IgD-negative memory B cell (primary cell): ENCODE results near the gene LAMA5. TPM values are rescaled to one million over a fixed set of nuclear protein-coding genes. Genes with fewer than 3 reads are reported as not detected.

ENCODE experiments used
- H3K27ac Mint-ChIP-seq, 3 donors: one replicate each; pipeline ENCODE4 v1.8.0; 2020 to 2022; ENCODE audit warnings: mild to moderate bottlenecking in 3 of 3, mixed read lengths in 3 of 3, moderate library complexity in 1 of 3
- H3K27me3 Mint-ChIP-seq: one replicate; pipeline ENCODE4 v1.8.0; 2021; ENCODE audit warnings: mixed read lengths
- H3K36me3 Mint-ChIP-seq: one replicate; pipeline ENCODE4 v1.8.0; 2020; ENCODE audit warnings: mild to moderate bottlenecking, mixed read lengths
- H3K4me1 Mint-ChIP-seq, 3 donors: one replicate each; pipeline ENCODE4 v1.8.0; 2020 to 2022; ENCODE audit warnings: mixed read lengths in 3 of 3, mild to moderate bottlenecking in 1 of 3
- H3K4me3 Mint-ChIP-seq, 4 donors: one replicate each; pipeline ENCODE4 v1.8.0; 2020 to 2022; ENCODE audit warnings: mild to moderate bottlenecking in 4 of 4, mixed read lengths in 4 of 4, moderate library complexity in 3 of 4
- H3K9me3 Mint-ChIP-seq, 3 donors: one replicate each; pipeline ENCODE4 v1.8.0; 2020 to 2021; ENCODE audit warnings: mixed read lengths in 3 of 3, mild to moderate bottlenecking in 1 of 3
- polyA plus RNA-seq: library from polyadenylated mRNA; unstranded; fragments of 300-500 nt; fragmentation: Illumina TruSeq; gene quantifications from one replicate; pipeline ENCODE4 v1.2.3, GENCODE V29; 2021

Gene LAMA5
- polyA plus RNA-seq, 1 donor from 2014 or later: 10.1 TPM

DNA sequence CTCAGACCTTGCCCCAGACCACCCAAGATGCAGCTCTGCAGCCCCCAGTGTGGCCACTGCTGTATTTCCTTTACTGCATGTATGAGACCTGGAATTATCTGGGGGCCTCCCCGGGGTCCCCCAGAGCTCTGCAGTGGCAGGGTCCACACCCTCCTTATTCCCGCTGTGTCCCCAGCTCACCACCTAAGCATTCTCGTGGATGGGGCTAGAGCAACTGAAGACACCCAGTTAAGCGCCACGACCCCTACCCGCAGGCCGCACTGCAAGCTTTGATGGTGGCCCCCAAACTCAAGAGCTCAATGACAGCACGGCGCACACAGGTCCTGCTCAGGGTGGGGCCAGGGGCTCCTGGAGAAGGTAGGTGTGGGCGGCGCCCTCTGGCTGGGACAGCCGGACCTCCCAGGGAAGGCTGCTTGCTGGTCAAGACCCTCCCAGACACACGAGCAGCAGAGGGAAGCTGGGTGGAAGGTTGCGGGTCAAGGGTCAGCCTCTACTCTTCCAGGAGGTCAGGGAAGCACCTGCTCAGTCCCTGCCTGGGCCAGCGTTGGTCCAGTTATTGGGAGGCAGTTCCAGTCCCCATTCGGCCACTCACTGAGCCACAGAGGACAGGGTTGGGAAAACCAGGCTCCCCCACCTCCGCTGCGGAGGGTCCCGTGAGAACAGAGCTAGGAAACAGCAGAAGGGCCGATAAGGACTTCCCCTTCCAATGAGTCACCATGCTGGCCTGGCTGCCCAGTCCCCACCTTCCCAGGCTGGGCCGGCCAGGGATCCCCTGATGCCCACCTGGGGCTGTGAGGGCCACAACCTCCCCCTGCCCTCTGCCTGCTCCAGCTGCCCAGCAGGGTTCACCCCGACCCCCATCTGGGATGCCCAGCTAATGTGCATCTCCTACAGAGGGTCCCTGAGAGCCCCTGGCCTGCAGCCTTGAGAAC is 2.9 kb downstream of the LAMA5 start:
- Mint-ChIP-seq H3K27me3 (peaks cover 6% of the 10 kb centered on the region), H3K27ac (peak overlapping the region in 2 of 3 donors; percentile 37 to 71), H3K4me3 (no peak overlapping the region), H3K4me1 (peaks cover 0 to 10% (median 2%) of the 10 kb centered on the region in 3 donors), H3K9me3 (no peaks in the 10 kb centered on the region), H3K36me3 (no peaks in the 10 kb centered on the region)

DNA sequence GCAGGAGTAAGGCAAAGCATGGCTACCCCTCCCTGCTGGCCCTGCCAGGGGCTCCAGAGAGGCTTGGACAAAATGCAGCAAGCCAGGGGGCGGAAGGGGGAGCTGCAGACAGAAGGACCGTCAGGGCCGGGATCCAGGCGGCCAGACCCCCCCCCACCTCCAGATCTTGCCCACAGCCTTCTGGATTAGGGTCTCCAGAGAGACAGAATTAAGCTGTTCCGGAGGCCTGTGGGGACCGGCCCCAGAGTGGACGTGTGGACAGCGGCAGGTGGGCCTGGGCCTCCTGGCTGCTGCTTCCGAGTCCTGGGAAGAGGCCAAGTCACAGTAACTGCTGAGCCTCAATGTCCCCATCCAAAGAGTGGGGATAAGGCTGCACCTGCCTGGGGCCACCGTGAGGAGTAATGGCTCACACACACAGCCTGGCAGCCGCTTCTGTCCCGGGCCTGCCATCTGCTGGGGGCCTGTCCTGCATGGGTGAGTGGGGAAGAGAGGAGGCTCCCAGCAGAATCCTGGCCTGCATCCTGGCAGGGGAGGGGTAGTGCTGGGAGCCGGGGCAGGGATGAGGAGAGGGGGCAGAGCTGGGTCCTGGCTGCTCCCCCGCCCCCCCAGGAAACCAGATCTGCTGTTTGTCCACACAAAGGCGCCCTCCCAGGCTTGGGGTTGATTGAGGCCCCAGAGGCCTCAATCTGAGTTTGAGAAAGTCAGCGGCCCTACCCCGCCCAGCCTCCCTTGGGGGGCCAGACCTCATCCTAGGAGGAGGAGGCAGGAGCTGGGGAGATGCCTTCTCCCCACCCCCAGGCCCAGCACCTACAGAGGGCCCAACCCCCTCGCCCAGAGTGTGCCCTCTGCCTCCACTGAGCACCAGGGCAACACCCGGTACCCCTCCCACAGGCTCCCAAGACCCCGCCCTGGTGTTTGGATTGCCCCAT is 3.9 kb downstream of the LAMA5 start:
- no peaks in the 10 kb centered on the region for H3K9me3 Mint-ChIP-seq
- H3K27ac Mint-ChIP-seq: peak overlapping the region in 2 of 3 donors; percentile 37 to 46
- peaks cover under 1% of the 10 kb centered on the region for H3K27me3 Mint-ChIP-seq

GRCh38 chr20:62362590-62362940 is 4.5 kb downstream of the LAMA5 start:
- no peaks in the 10 kb centered on the region for H3K27me3 Mint-ChIP-seq
- no peak overlapping the region for H3K4me3 Mint-ChIP-seq
- H3K36me3 Mint-ChIP-seq: no peaks in the 10 kb centered on the region
- H3K9me3 Mint-ChIP-seq: no peaks in the 10 kb centered on the region
- peaks cover 0 to 10% (median 0%) of the 10 kb centered on the region in 3 donors for H3K4me1 Mint-ChIP-seq
- H3K27ac Mint-ChIP-seq: peak overlapping the region in 1 of 3 donors; percentile 39

More for the DNA sequence above, 3.9 kb downstream of the LAMA5 start:
- H3K4me3 Mint-ChIP-seq: no peak overlapping the region
- peaks cover 0 to 10% (median 0%) of the 10 kb centered on the region in 3 donors for H3K4me1 Mint-ChIP-seq
- no peaks in the 10 kb centered on the region for H3K36me3 Mint-ChIP-seq

DNA sequence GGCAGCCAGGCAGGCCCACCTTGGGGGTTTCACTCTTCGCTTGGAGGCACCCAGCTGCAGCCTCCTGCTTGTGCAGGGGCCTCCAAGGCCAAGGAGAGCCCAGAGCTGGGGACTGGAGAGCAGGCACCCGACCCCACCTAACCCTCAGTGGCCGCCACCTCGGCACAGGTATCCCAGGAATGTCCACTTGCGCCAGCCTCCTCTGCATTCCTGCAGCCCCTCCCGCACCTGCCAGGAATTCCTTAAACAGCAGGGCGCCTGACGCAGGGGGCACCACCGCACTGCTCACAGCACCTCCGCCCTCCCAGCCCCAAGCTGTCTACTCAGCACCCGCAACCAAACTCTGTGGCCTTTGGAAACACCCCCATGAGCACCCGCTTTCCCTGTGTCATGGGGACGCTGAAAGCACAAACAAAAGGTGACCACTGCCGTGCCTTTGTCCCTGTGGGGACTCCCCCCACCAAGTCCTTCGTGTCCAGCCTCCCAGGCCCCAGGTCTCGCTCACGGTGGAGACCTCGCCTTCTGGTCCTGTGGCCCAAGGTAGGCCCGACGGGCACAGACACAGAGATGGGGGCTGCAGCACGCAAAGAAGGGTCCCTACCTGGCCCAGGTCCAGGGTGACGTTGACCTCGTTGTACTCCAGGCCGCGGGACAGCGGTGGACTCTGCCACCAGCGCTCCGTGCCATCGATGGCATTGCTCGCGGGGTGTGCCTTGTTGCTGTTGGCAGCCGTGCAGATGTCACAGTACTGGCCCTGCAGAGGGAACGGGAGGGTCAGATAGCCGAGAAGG is 5.1 kb downstream of the LAMA5 start:
- Mint-ChIP-seq H3K9me3 (no peaks in the 10 kb centered on the region), H3K27ac (peak overlapping the region in 1 of 3 donors; percentile 19), H3K4me1 (peaks cover 0 to 10% (median 0%) of the 10 kb centered on the region in 3 donors), H3K36me3 (no peaks in the 10 kb centered on the region), H3K27me3 (no peaks in the 10 kb centered on the region), H3K4me3 (no peak overlapping the region)

- Mint-ChIP-seq H3K9me3 (no peaks in the 10 kb centered on the region), H3K36me3 (no peaks in the 10 kb centered on the region), H3K27ac (no peak overlapping the region), H3K27me3 (no peaks in the 10 kb centered on the region), H3K4me1 (peaks cover 0 to 10% (median 0%) of the 10 kb centered on the region in 3 donors), H3K4me3 (no peak overlapping the region)
Measured at GRCh38 chr20:62360854-62361798, 6.0 kb downstream of the LAMA5 start.

GRCh38 chr20:62359491-62360121 is 7.5 kb downstream of the LAMA5 start:
- H3K27ac Mint-ChIP-seq: no peak overlapping the region
- H3K27me3 Mint-ChIP-seq: no peaks in the 10 kb centered on the region
- no peak overlapping the region for H3K4me3 Mint-ChIP-seq
- H3K9me3 Mint-ChIP-seq: no peaks in the 10 kb centered on the region
- H3K4me1 Mint-ChIP-seq: peaks cover 0 to 2% (median 0%) of the 10 kb centered on the region in 3 donors
- no peaks in the 10 kb centered on the region for H3K36me3 Mint-ChIP-seq

GRCh38 chr20:62359043-62359490 is 8.0 kb downstream of the LAMA5 start:
- H3K36me3 Mint-ChIP-seq: no peaks in the 10 kb centered on the region
- no peak overlapping the region for H3K4me3 Mint-ChIP-seq
- H3K27me3 Mint-ChIP-seq: no peaks in the 10 kb centered on the region
- H3K27ac Mint-ChIP-seq: no peak overlapping the region
- peaks cover 0 to 2% (median 0%) of the 10 kb centered on the region in 3 donors for H3K4me1 Mint-ChIP-seq
- H3K9me3 Mint-ChIP-seq: no peaks in the 10 kb centered on the region

DNA sequence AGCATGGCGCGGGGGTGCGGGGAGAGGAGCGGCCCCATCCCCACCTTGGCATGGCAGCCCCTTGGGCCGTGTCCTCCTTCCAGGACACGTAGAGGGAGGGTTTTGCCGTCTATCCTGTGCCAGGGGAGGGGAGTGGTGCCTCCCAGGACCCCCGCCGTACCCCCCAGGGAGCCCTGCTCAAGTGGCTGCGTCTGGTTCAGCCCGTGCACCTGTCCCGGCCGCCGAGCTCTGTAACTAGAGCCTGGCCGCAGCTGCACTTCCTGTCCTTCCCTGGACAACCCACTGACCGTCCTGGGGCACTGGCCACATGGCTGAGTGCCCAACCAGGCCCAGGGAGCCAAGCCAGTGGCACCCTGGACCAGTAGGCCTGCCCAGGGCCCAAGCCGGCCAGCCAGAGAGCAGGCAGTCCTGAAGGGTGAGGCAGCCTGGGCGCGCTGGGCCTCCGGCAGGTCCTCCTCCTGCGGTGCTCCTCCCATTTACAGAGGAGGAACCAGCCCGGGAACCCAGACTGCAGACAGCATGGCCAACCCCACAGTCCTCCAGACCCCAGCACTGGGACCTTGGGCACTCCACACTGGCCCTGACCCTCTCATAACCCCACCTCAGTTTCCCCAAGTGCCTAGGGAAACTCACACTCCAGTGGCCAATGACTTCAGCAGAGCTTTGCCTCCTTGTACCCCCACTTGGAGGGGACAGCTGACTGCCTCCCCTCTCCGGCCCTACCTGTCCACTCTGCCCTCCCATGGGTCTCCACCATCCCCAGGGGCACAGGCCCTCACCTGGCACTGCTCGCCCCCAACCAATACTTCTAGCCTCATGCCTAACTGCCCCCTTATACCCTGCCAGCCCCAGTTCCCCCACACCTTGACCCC is 8.7 kb downstream of the LAMA5 start:
- H3K36me3 Mint-ChIP-seq: no peaks in the 10 kb centered on the region
- H3K4me3 Mint-ChIP-seq: no peak overlapping the region
- no peaks in the 10 kb centered on the region for H3K27me3 Mint-ChIP-seq
- no peak overlapping the region for H3K27ac Mint-ChIP-seq
- H3K9me3 Mint-ChIP-seq: no peaks in the 10 kb centered on the region
- no peaks in the 10 kb centered on the region for H3K4me1 Mint-ChIP-seq

GRCh38 chr20:62357681-62358080 is 9.4 kb downstream of the LAMA5 start:
- Mint-ChIP-seq H3K36me3 (no peaks in the 10 kb centered on the region), H3K4me1 (no peaks in the 10 kb centered on the region), H3K4me3 (peak overlapping the region in 1 of 4 donors; percentile 39), H3K27me3 (no peaks in the 10 kb centered on the region), H3K9me3 (no peaks in the 10 kb centered on the region), H3K27ac (no peak overlapping the region)

DNA sequence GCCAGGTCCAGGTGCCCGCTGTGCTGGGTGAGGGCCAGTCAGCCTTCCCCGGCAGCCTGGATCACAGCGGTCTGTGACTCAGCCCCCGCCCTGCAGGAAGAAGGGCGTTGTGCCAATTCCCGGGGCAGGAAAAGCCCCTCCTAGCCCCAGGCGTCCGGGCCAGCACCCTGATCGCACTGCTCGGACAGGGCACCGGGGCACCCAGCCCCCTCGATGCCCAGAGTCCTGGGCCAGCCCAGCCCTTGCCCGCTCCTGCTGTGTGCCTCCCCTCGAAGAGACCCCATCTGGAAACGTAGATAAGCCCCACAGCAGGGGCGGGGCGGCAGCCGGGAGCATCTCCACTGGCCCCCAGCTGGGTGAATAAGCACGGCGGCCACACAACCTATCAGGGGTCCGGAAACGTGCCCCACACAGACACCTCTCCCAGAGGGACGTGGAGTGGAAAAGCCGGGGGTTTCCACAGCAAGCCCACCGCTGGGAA is 9.9 kb downstream of the LAMA5 start:
- Mint-ChIP-seq H3K27ac (no peak overlapping the region), H3K36me3 (no peaks in the 10 kb centered on the region), H3K9me3 (no peaks in the 10 kb centered on the region), H3K4me1 (no peaks in the 10 kb centered on the region), H3K27me3 (no peaks in the 10 kb centered on the region), H3K4me3 (peak overlapping the region in 1 of 4 donors; percentile 47)

DNA sequence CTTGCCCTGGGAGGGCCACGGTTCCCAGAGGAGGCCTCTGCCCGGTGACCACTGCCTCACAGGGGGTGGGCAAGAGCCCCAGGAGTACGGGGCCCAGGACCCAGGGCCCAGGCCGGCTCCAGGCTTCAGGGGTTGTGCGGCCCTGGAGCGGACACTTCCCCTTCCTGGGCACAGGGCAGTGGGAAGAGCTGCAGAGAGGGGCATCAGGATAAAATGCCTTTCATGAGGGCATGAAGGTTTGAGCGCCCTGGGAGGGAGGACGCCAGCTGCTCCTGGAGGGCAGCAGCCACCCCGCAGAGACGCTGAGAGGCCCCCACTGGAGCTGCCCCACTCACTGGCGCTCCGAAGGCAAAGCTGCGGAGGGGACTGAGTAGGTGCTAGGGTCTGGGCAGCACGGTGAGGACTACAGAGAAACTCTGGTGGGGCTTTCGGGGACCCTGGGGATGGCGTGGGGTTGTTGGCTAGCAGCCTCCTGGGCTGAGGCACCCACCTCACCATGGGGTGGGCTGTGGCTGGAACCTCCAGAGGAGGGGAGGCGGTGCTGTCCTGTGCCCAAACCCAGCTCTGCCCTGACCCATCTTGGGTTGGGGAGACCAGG is 10.4 kb downstream of the LAMA5 start:
- Mint-ChIP-seq H3K4me3 (no peak overlapping the region), H3K27me3 (no peaks in the 10 kb centered on the region), H3K9me3 (no peaks in the 10 kb centered on the region), H3K36me3 (no peaks in the 10 kb centered on the region), H3K4me1 (no peaks in the 10 kb centered on the region), H3K27ac (peak overlapping the region in 1 of 3 donors; percentile 46)

DNA sequence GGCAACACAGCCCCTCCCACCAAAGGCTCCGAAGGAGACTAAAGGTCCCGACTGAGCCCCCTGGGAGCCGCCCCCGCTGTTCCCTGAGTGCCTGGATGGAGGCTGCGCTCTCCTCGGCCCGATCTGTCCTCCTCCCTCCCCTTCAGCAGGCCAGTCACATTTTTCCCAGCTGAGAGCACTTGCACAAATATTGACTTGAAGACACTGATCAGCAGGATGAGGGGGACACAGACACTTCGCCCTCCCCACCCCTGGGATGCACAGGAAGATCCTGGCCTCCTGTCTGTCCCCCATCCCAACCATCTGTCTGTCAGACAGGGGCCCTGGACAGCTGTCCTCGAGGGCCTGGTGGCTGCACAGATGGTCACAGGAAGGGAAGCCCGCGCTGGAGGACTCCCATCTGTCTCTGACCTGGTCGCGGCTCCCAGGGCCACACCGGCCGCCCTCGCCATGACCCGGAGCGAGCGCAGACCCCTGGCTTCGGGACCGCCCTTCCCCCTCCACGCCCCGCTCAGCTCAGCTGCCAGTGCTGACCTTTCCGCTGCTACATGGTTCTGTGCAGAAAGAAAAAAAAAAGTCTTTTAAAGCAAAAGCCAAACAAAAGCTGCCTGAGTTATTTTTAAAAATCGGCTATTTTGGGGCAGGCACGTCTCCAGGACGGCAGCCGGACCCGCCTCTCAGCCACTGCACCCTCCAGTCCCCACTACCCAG is 11.1 kb downstream of the LAMA5 start:
- Mint-ChIP-seq H3K9me3 (no peaks in the 10 kb centered on the region), H3K4me3 (no peak overlapping the region), H3K27ac (no peak overlapping the region), H3K4me1 (no peaks in the 10 kb centered on the region), H3K27me3 (no peaks in the 10 kb centered on the region), H3K36me3 (no peaks in the 10 kb centered on the region)
